ENCODE measurements around the gene HCN4. TPM values are rescaled to one million over a fixed set of nuclear protein-coding genes. Genes with fewer than 3 reads are reported as not detected.
"Not testable (repeated sequence)": the region's sequence is repeated elsewhere in the genome, so short reads cannot be mapped to it uniquely, and the experiment has no call there.

Gene HCN4
- total RNA-seq, 1 donor from 2014 or later, result not detected

GRCh38 chr15:73321496-73322450 is 47.0 kb downstream of the HCN4 start:
- intact Hi-C loops (cut with micrococcal nuclease), result no loop called here
- Mint-ChIP-seq H3K9me3 (no peaks in the 10 kb centered on the region), H3K4me1 (peaks cover 8% of the 10 kb centered on the region), H3K36me3 (ENCODE audit: low read depth) (no peaks in the 10 kb centered on the region), H3K27ac (no peak overlapping the region), H3K27me3 (peaks cover 12% of the 10 kb centered on the region), H3K4me3 (no peak overlapping the region)
- no peak for DNase-seq

DNA sequence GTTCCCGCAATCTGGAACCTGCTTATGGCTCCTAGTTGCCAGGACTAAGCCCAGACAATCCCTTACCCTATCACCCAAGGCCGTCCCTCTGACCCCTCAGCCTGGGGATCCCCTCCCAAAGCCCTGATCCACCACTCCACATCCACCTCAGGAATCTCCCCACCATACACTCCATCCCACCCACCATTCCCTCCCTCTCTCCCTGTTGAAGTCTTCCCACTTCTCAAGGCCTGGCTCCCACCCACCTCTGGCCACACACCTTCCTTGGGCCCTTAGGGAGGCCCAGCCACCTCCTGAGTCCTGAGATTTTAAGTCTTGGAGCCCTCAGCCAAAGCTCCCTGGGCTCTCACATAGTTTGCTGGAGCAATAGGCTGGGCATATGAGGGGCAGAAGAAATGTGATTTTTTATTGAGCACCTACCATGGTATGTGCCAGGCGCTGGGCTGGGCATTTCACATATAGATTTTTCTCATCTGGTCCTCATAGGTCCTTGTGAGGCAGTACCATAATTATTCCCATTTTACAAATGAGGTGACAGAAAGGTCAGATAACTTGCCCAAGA is 48.1 kb downstream of the HCN4 start:
- Mint-ChIP-seq H3K4me3 (no peak overlapping the region), H3K9me3 (no peaks in the 10 kb centered on the region), H3K27ac (no peak overlapping the region), H3K36me3 (ENCODE audit: low read depth) (no peaks in the 10 kb centered on the region), H3K4me1 (peaks cover 5% of the 10 kb centered on the region), H3K27me3 (peaks cover 10% of the 10 kb centered on the region)
- intact Hi-C loops (cut with micrococcal nuclease), result no loop called here
- DNase-seq, result no peak

DNA sequence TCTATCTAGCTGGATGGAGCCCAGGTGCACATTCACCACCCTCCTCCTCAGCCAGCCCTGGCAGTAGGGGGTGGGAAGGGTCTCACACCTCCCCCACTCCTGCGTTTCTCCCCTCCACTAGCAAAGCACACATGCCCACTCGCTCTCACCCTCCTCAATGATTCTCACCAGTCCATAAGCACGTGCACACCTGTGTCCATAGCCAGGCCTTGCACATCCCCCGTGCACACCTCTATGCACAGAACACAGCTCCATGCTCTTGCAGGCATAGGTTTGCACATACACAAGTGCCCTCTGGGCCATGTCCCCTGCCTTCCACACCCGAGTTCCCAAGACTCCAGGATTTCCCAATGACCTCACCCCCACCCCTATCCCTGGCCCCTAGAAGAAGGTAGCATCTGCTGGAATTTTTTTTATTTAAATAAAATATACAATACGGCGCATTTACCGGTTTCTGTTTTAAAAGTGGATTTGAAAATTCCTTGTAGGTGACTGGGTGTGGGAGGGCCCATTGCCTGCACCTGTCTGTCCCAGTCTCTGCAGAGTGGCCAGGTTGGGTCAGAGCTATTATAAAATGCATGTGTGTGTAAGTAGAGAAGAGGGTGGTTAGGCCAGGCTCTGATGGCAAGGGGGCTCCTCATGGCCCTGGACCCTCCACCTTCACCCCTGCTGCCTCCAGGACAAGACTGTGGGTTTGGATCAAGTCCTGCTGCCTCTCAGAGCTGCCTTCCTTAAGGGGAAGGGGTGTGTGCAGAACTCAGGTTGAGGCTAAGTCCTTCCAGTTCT is 49.1 kb downstream of the HCN4 start:
- H3K27ac Mint-ChIP-seq, result no peak overlapping the region
- peaks cover 2% of the 10 kb centered on the region for H3K4me1 Mint-ChIP-seq
- H3K4me3 Mint-ChIP-seq, result no peak overlapping the region

GRCh38 chr15:73318463-73319351 is 50.1 kb downstream of the HCN4 start:
- Mint-ChIP-seq H3K4me1 (peaks cover 2% of the 10 kb centered on the region), H3K4me3 (no peak overlapping the region), H3K27ac (no peak overlapping the region), H3K36me3 (ENCODE audit: low read depth) (no peaks in the 10 kb centered on the region), H3K9me3 (no peaks in the 10 kb centered on the region), H3K27me3 (peaks cover 15% of the 10 kb centered on the region)
- no peak for DNase-seq
- intact Hi-C loops (cut with micrococcal nuclease), result no loop called here

More for the DNA sequence above, 49.1 kb downstream of the HCN4 start:
- H3K9me3 Mint-ChIP-seq, result no peaks in the 10 kb centered on the region
- intact Hi-C loops (cut with micrococcal nuclease), result no loop called here
- no peak for DNase-seq
- peaks cover 12% of the 10 kb centered on the region for H3K27me3 Mint-ChIP-seq
- no peaks in the 10 kb centered on the region for H3K36me3 Mint-ChIP-seq (ENCODE audit: low read depth)

- Mint-ChIP-seq H3K27me3 (peaks cover 15% of the 10 kb centered on the region), H3K9me3 (no peaks in the 10 kb centered on the region), H3K36me3 (ENCODE audit: low read depth) (no peaks in the 10 kb centered on the region), H3K4me3 (no peak overlapping the region), H3K27ac (no peak overlapping the region), H3K4me1 (peaks cover 2% of the 10 kb centered on the region)
- no peak for DNase-seq
- intact Hi-C loops (cut with micrococcal nuclease), result no loop called here
These were observed 50.9 kb downstream of the HCN4 start for GRCh38 chr15:73317651-73318462.

GRCh38 chr15:73313861-73314260 is 54.9 kb downstream of the HCN4 start:
- H3K9me3 Mint-ChIP-seq, result no peaks in the 10 kb centered on the region
- H3K4me1 Mint-ChIP-seq, result no peaks in the 10 kb centered on the region
- H3K27ac Mint-ChIP-seq, result no peak overlapping the region
- H3K27me3 Mint-ChIP-seq, result peaks cover 15% of the 10 kb centered on the region
- no peak overlapping the region for H3K4me3 Mint-ChIP-seq
- H3K36me3 Mint-ChIP-seq (ENCODE audit: low read depth), result no peaks in the 10 kb centered on the region
- intact Hi-C loops (cut with micrococcal nuclease), result no loop called here
- DNase-seq, result no peak

- intact Hi-C loops (cut with micrococcal nuclease), result no loop called here
- Mint-ChIP-seq H3K4me1 (peaks cover 4% of the 10 kb centered on the region), H3K4me3 (no peak overlapping the region), H3K27ac (no peak overlapping the region), H3K9me3 (no peaks in the 10 kb centered on the region), H3K27me3 (peaks cover 4% of the 10 kb centered on the region), H3K36me3 (ENCODE audit: low read depth) (no peaks in the 10 kb centered on the region)
- no peak for DNase-seq
These were observed 60.5 kb downstream of the HCN4 start for GRCh38 chr15:73308305-73308704.

DNA sequence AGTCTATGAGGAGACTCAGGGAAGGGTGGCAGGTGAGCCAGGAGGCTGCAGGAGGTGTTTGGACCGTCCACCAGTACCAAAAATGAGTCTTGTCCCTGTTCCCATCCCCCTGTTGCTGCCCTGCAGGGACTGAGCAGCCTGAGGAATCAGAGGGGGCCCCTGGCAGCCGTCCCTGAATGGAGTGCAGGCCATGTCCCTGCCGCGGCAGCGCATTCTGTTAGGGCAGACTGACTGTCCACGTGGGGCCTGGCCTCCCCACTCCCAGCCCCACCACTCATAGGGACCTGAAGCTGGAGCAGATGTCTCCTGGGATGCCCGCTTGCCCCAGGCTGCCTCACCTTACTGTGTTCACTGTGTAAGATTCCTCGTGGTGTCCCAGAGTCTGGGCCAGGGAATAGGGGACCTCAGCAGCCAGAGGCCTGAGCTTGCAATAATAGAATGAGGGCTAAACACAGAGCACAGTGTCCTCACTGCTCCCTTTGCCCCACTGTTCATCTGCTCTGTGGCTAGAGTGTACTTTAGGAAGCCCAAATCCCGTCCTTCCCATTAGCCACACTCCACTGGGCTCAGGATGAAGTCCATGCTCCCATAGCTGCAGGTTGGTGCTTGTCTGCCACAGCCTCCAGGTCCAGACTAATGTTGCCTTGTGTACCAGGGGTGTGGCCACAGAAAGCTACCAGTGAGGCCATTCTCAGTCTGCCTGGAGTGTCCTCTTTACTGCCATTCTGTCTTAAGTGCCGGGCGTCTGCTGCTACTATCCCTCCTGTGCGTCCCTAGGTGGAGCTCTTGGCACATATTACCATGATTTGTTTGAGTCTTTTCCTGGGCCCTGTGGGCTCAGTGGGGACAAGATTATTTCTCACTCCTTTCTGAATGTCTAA is 63.2 kb downstream of the HCN4 start:
- Mint-ChIP-seq H3K27me3 (no peaks in the 10 kb centered on the region), H3K4me3 (no peak overlapping the region), H3K36me3 (ENCODE audit: low read depth) (no peaks in the 10 kb centered on the region), H3K27ac (no peak overlapping the region), H3K9me3 (no peaks in the 10 kb centered on the region), H3K4me1 (peaks cover 7% of the 10 kb centered on the region)
- intact Hi-C loops (cut with micrococcal nuclease), result no loop called here
- DNase-seq, result peak; percentile 69

DNA sequence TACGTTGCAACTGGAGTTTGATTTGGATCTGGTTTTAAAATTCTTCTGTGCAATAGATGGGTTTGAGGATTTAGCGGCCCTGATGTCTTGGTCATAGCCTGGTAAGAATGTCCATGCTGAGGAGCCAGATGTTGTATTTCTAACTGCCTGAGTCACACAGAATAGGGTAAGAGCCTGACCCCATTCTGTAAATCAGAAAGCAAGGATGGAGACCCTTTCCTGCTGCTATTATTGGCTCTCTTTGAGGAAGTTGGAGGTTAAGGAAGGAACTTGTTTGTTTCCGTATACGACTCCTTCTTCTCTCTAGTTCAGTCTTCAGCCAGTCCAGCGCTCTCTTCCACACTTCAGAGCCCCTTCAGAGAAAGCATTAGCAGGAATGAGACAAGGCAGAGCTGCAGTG is 65.1 kb downstream of the HCN4 start:
- Mint-ChIP-seq H3K4me3 (no peak overlapping the region), H3K4me1 (peaks cover 7% of the 10 kb centered on the region), H3K27ac (no peak overlapping the region), H3K36me3 (ENCODE audit: low read depth) (no peaks in the 10 kb centered on the region), H3K27me3 (no peaks in the 10 kb centered on the region), H3K9me3 (no peaks in the 10 kb centered on the region)
- no peak for DNase-seq
- intact Hi-C loops (cut with micrococcal nuclease), result loop anchor here (2.0 kb wide), 1 partner anchor 329 kb away; the partner anchor contains the start of gene NPTN

DNA sequence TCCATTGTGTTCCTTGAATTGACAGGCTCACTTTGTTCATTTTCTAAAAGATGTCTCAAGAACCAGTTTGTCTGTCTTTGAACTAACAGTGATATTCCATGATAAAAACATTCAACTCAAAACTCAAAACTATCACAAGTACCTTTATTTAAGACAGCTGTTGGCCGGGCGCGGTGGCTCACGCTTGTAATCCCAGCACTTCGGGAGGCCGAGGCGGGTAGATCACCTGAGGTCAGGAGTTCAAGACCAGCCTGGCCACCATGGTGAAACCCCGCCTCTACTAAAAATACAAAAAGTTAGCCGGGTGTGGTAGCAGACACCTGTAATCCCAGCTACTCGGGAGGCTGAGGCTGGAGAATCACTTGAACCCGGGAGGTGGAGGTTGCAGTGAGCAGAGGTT is 68.5 kb downstream of the HCN4 start:
- H3K9me3 Mint-ChIP-seq; H3K27ac Mint-ChIP-seq; DNase-seq; H3K4me1 Mint-ChIP-seq; H3K36me3 Mint-ChIP-seq (ENCODE audit: low read depth); intact Hi-C loops (cut with micrococcal nuclease); H3K27me3 Mint-ChIP-seq; H3K4me3 Mint-ChIP-seq: not testable (repeated sequence)

DNA sequence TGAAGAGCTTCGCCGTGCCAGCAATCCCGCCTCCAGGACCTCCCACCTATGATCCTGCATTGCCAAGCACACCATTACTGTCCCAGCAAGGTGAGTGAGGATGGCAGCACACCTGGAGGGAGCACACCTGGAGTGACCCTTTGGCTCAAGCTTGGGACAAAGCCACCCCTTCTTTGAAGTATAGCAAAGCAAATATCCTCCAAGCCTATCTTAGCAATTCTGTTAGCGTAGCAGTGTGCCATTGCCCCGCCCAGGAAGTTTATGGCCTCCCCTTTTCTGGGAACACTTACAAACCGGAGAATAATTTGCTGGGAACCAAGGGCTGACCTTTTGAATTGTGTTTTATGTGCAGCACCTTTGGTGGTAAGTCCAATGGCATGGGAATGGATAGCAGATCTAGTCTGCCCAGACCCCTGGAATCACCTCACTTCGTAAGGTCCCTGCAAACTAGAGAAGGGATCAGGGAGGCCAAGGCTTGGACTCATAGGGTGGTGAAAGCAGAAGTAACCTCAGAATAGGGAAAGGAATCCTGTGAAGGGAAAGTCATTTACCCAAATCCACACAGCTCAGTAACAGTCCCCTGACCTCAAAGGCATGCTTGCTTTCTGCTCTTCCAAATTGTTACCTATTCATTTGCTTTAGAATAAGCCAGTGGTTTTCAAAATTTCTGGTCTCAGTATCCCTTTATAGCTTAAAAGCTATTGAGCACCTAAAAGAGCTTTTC is 70.1 kb downstream of the HCN4 start:
- no peaks in the 10 kb centered on the region for H3K9me3 Mint-ChIP-seq
- no peak overlapping the region for H3K4me3 Mint-ChIP-seq
- DNase-seq, result no peak
- H3K27me3 Mint-ChIP-seq, result no peaks in the 10 kb centered on the region
- H3K4me1 Mint-ChIP-seq, result peaks cover 7% of the 10 kb centered on the region
- H3K36me3 Mint-ChIP-seq (ENCODE audit: low read depth), result no peaks in the 10 kb centered on the region
- H3K27ac Mint-ChIP-seq, result no peak overlapping the region
- intact Hi-C loops (cut with micrococcal nuclease), result no loop called here

Data from activated CD4-positive, alpha-beta T cell treated with anti-CD3 and anti-CD28 coated beads, Interleukin-2, amount 10 ng/mL, durations not matched to agents 24 days and 14 days (primary cell).